MM.1S (cell line): ENCODE results near the gene CTSW.

ENCODE experiments used
- DNase-seq: peaks from one replicate; pipeline ENCODE4 v3.0.0-alpha.2; 2015
- H2AFZ ChIP-seq: fragments of 300-600 bp; sonication (generic); 2 replicates; pipeline ENCODE4 v1.6.0; 2016; ENCODE audit warnings: antibody characterized with exemption, low read length
- H3F3A ChIP-seq: fragments of 300-600 bp; sonication (generic); 2 replicates; pipeline ENCODE4 v1.6.1; 2016; ENCODE audit warnings: mild to moderate bottlenecking, antibody characterized with exemption, low read length, moderate library complexity, mixed read lengths; ENCODE audit not compliant: insufficient read depth
- H3K27ac ChIP-seq: fragments of 300-600 bp; sonication (generic); 2 replicates; pipeline ENCODE4 v1.5.1; 2016; ENCODE audit warnings: mild to moderate bottlenecking, low read length
- H3K27me3 ChIP-seq: fragments of 300-600 bp; sonication (generic); replicated peaks from 2 replicates; pipeline ENCODE4 v1.6.0; 2016; ENCODE audit warnings: low read length; ENCODE audit not compliant: insufficient read depth
- H3K36me3 ChIP-seq: fragments of 300-600 bp; sonication (generic); replicated peaks from 2 replicates; pipeline ENCODE4 v1.6.1; 2016; ENCODE audit warnings: mild to moderate bottlenecking, low read length, mixed read lengths; ENCODE audit not compliant: insufficient read depth
- H3K4me1 ChIP-seq: fragments of 300-600 bp; sonication (generic); 2 replicates; pipeline ENCODE4 v1.6.1; 2016; ENCODE audit warnings: low read length, mixed read lengths
- H3K4me2 ChIP-seq: fragments of 300-600 bp; sonication (generic); 2 replicates; pipeline ENCODE4 v1.6.0; 2016; ENCODE audit warnings: low read depth, low read length
- H3K4me3 ChIP-seq: fragments of 300-600 bp; sonication (generic); 2 replicates; pipeline ENCODE4 v1.5.1; 2016; ENCODE audit warnings: low read length, mixed read lengths
- H3K79me2 ChIP-seq: fragments of 300-600 bp; sonication (generic); 2 replicates; pipeline ENCODE4 v1.6.1; 2016; ENCODE audit warnings: mixed run types, low read length, mixed read lengths
- H3K9ac ChIP-seq: fragments of 300-600 bp; sonication (generic); 2 replicates; pipeline ENCODE4 v1.6.1; 2016; ENCODE audit warnings: low read length, mixed read lengths
- H3K9me2 ChIP-seq: fragments of 300-600 bp; sonication (generic); replicated peaks from 2 replicates; pipeline ENCODE4 v1.6.1; 2016; ENCODE audit warnings: mild to moderate bottlenecking, low read length, mixed read lengths; ENCODE audit not compliant: insufficient read depth
- H3K9me3 ChIP-seq: fragments of 300-600 bp; sonication (generic); replicated peaks from 2 replicates; pipeline ENCODE4 v1.6.1; 2016; ENCODE audit warnings: mild to moderate bottlenecking, low read length, mixed read lengths; ENCODE audit not compliant: insufficient read depth
- H4K20me1 ChIP-seq: fragments of 300-600 bp; sonication (generic); 2 replicates; pipeline ENCODE4 v1.6.1; 2016; ENCODE audit warnings: mild to moderate bottlenecking, low read length, moderate library complexity, mixed read lengths; ENCODE audit not compliant: insufficient read depth
- EZH2 ChIP-seq: fragments of 300-600 bp; sonication (generic); optimal IDR thresholded peaks from 2 replicates; pipeline ENCODE3; 2017; ENCODE audit warnings: low read depth, mild to moderate bottlenecking, antibody characterized with exemption, low read length, mixed read lengths
- EZH2phosphoT487 ChIP-seq: fragments of 300-600 bp; sonication (generic); IDR thresholded peaks from 2 replicates; pipeline ENCODE4 v1.6.1; 2018; ENCODE audit warnings: antibody characterized with exemption, low read length
- TF ChIP-seq, protein P1 (sequence below): fragments of 300-600 bp; sonication (generic); IDR thresholded peaks from 2 replicates; pipeline ENCODE4 v1.5.1; 2016; ENCODE audit warnings: antibody characterized with exemption, low read length, mixed read lengths

CTSW gene

DNA sequence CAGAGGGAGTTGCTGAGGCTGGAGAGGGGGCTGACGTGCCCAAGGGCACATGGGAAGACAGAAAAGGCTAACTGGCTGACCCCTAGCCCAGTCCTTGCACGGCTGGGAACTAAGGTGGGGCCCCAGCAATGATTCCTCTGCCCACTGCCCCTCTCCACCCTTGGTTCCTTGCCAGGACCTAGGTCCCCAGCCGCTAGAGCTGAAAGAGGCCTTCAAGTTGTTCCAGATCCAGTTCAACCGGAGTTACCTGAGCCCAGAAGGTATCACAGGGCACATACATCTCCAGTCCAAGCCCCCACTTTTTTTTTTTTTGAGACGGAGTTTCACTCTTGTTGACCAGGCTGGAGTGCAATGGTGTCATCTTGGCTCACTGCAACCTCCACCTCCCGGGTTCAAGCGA, 390 bp downstream of the CTSW start:
- Histone ChIP-seq H3K4me1 (peaks cover 12% of the 10 kb centered on the region; the same call in 1 of the 2 replicates), H3K9me2 (no peaks in the 10 kb centered on the region), H3K27me3 (no peaks in the 10 kb centered on the region), H3F3A (no peaks in the 10 kb centered on the region), H3K4me3 (no peak overlapping the region), H3K9me3 (no peaks in the 10 kb centered on the region), H2AFZ (no peak overlapping the region), H4K20me1 (no peaks in the 10 kb centered on the region), H3K9ac (no peak overlapping the region), H3K4me2 (no peak overlapping the region), H3K79me2 (peaks cover 8% of the 10 kb centered on the region), H3K36me3 (peaks cover 8% of the 10 kb centered on the region), H3K27ac (no peak overlapping the region)
- DNase-seq, result no peak
- TF ChIP-seq, protein P1, sequence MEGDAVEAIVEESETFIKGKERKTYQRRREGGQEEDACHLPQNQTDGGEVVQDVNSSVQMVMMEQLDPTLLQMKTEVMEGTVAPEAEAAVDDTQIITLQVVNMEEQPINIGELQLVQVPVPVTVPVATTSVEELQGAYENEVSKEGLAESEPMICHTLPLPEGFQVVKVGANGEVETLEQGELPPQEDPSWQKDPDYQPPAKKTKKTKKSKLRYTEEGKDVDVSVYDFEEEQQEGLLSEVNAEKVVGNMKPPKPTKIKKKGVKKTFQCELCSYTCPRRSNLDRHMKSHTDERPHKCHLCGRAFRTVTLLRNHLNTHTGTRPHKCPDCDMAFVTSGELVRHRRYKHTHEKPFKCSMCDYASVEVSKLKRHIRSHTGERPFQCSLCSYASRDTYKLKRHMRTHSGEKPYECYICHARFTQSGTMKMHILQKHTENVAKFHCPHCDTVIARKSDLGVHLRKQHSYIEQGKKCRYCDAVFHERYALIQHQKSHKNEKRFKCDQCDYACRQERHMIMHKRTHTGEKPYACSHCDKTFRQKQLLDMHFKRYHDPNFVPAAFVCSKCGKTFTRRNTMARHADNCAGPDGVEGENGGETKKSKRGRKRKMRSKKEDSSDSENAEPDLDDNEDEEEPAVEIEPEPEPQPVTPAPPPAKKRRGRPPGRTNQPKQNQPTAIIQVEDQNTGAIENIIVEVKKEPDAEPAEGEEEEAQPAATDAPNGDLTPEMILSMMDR, result no peak
- TF ChIP-seq EZH2 (no peak), EZH2phosphoT487 (no peak)

DNA sequence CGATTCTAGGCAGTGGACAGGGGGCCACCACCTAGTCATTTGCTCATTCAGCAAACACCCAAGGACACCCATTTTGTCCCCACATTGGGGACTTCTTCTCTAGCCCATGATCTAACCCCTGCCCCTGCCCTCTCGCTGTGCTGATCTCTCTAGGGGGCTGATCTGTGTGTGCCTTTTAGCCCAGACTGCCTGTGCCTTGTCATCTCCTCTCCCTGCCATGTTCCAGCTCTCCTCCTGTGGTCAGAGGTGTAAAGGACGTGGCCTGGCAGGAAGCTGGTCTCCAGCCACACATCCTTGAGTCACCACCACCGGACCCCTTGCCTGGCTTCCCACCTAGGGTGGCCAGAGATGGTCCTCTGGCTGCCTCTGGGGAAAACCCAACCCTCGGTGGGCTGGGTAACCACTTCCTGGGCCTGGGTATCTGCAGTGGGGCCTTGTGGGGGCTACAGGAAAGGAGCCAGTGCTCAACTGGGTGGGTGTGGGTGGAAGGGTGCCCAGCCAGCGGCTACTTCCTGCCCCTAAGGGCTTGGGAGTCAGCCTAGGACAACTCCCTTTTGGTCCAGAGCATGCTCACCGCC, 1.3 kb downstream of the CTSW start:
- DNase-seq, result no peak
- H3K4me1 ChIP-seq, result peaks cover 12% of the 10 kb centered on the region; the same call in 1 of the 2 replicates
- H3K9me2 ChIP-seq, result no peaks in the 10 kb centered on the region

DNA sequence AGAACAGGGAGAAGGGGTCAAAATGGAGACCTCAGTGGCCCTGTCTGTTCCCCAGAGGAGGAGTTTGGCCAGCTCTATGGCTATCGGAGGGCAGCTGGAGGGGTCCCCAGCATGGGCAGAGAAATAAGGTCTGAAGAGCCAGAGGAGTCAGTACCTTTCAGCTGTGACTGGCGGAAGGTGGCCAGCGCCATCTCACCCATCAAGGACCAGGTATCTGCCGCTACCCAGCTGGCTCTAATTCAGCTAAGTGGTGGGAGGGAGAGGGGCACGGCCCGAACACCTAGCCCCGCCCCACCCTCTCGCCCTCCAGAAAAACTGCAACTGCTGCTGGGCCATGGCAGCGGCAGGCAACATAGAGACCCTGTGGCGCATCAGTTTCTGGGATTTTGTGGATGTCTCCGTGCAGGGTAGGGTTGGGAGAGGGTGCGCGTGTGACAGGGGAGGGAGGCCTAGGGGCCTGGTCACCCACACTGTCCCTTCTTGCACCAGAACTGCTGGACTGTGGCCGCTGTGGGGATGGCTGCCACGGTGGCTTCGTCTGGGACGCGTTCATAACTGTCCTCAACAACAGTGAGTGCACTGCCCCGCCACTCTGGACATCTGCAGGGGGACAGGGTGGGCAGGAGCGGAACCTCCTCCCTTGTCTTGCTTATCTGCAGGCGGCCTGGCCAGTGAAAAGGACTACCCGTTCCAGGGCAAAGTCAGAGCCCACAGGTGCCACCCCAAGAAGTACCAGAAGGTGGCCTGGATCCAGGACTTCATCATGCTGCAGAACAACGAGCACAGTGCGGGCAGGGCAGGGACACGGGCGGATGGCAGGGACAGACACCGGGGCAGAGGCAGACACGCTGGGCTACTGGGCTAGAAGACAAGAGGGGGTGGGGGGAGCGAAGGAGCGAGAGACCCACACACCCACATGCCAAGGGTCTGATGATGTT, 2.8 kb downstream of the CTSW start:
- no peaks in the 10 kb centered on the region for H4K20me1 ChIP-seq
- H3K36me3 ChIP-seq, result peaks cover 8% of the 10 kb centered on the region
- H3K27me3 ChIP-seq, result no peaks in the 10 kb centered on the region
- H3K4me3 ChIP-seq, result no peak overlapping the region
- H3K9ac ChIP-seq, result no peak overlapping the region
- no peaks in the 10 kb centered on the region for H3K9me3 ChIP-seq
- DNase-seq, result no peak
- no peak overlapping the region for H3K4me2 ChIP-seq
- peaks cover 18% of the 10 kb centered on the region for H3K79me2 ChIP-seq
- no peaks in the 10 kb centered on the region for H3F3A ChIP-seq
- no peaks in the 10 kb centered on the region for H3K9me2 ChIP-seq
- TF ChIP-seq EZH2phosphoT487, result no peak
- no peak for TF ChIP-seq EZH2
- no peak overlapping the region for H2AFZ ChIP-seq
- no peak overlapping the region for H3K27ac ChIP-seq
- H3K4me1 ChIP-seq, result peaks cover 20% of the 10 kb centered on the region

More for the DNA sequence above, 1.3 kb downstream of the CTSW start:
- H3K27ac ChIP-seq, result no peak overlapping the region
- no peak overlapping the region for H3K4me3 ChIP-seq
- H3K27me3 ChIP-seq, result no peaks in the 10 kb centered on the region
- H3K36me3 ChIP-seq, result peaks cover 8% of the 10 kb centered on the region
- no peak overlapping the region for H2AFZ ChIP-seq
- TF ChIP-seq EZH2phosphoT487 (no peak), EZH2 (no peak)
- TF ChIP-seq, protein P1, result no peak
- H3K79me2 ChIP-seq, result peaks cover 8% of the 10 kb centered on the region
- H3K9me3 ChIP-seq, result no peaks in the 10 kb centered on the region
- H3K4me2 ChIP-seq, result no peak overlapping the region
- no peaks in the 10 kb centered on the region for H4K20me1 ChIP-seq
- H3F3A ChIP-seq, result no peaks in the 10 kb centered on the region
- H3K9ac ChIP-seq, result no peak overlapping the region
